ENCODE data around the gene SYNE3.
A peak's percentile ranks its signal among the peaks of the same experiment; 100 is the strongest.
"Not testable (repeated sequence)": the region's sequence is repeated elsewhere in the genome, so short reads cannot be mapped to it uniquely, and the experiment has no call there.

SYNE3 gene

GRCh38 chr14:95523051-95523814 is 6.8 kb upstream of the SYNE3 start:
- no peak for DNase-seq

GRCh38 chr14:95522556-95522955 is 6.1 kb upstream of the SYNE3 start:
- no peak for DNase-seq

GRCh38 chr14:95522116-95522515 is 5.7 kb upstream of the SYNE3 start:
- DNase-seq, result no peak

DNA sequence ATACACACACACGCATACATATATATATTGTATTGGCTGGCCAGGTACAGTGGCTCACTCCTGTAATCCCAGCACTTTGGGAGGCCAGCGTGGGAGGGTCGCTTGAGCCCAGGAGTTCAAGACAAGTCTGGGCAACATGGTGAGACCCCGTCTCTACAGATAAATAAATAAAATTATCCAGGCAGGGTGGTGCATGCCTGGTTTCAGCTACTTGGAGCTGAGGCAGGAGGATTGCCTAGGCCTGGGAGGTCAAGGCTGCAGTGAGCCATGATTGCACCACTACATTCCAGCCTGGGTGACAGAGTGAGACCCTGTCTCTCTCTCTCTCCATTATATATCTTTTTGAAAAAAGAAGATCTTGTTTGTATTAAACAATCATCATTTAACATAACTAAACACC is 4.6 kb upstream of the SYNE3 start:
- DNase-seq, result no peak

- no peak for DNase-seq
These were observed 3.9 kb upstream of the SYNE3 start for GRCh38 chr14:95520346-95520745.

- no peak for DNase-seq
These were observed 3.2 kb upstream of the SYNE3 start for GRCh38 chr14:95519699-95520098.

- DNase-seq, result no peak
These were observed 1.7 kb upstream of the SYNE3 start for GRCh38 chr14:95518045-95518751.

- DNase-seq, result peak; percentile 42
These were observed 576 bp downstream of the SYNE3 start for GRCh38 chr14:95515596-95516552.

DNA sequence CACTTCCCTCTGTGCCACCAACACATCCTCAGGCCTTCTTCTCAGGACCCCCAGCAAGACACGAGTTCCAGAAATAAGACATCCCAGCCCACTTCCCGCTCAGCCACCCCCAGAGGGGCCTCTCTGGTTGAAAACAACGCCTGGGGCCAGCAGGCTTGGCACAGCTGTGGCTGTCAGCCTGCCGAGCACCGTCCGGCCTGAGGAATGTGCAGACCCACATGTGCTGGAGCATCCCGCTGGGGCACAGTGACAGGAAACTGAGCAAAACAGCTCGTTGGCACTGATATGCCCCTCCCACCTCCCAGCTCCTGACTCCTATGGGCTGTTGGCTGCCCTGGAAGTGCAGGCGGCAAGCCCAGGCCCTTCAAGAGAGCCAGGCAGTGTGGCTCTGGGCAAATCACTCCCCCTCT is 1.4 kb downstream of the SYNE3 start:
- DNase-seq, result peak; percentile 25

DNA sequence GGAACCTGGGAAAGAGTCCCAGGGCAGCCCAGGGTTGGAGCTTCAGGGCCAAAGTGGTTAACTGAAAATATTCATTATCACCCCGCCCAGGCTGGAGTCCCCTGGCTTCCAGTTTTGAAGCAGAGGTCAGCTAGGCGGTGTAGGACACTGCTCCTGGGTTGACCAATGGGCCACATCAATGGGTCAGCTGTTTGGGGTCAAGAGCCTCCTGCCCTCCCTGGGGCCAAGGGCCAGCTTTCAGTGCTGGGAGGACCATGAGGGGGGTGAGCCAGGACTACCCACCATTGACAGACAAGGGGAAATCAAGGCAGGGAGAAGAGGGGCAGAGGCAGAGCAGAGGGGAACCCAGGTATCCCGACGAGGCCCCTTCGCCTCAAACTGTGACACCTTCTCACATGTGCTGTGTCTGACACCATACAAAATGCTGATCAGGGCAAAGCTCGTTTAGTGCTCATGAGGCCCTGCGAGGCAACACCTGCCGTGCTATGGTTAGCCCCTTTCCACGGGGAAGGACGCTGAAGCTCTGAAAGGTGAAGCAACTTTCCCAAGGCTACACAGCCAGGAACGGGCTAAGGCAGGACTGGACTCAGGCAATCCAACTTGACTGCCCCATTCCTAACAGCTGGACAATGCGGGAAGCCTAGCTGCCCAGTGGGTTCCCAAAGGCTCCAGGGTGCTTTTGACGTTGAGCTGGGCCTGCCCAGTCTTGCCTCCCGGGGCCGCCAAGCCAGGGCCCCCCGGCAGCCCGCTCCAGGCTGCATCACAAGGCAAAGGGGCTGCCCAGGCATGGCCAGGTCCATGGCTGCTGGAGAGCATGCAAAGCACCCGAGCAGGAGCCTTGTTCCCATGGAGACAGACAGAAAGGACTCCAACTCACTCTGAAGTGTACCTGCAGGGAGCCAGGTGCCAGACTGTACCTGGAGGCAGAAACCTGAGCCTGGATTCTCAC is 2.0 kb downstream of the SYNE3 start:
- DNase-seq, result peak; percentile 80

- DNase-seq, result no peak
These were observed 3.2 kb downstream of the SYNE3 start for GRCh38 chr14:95513291-95513690.

GRCh38 chr14:95511687-95512086 is 4.8 kb downstream of the SYNE3 start:
- DNase-seq, result no peak

- no peak for DNase-seq
These were observed 5.6 kb downstream of the SYNE3 start for GRCh38 chr14:95510804-95511203.

DNA sequence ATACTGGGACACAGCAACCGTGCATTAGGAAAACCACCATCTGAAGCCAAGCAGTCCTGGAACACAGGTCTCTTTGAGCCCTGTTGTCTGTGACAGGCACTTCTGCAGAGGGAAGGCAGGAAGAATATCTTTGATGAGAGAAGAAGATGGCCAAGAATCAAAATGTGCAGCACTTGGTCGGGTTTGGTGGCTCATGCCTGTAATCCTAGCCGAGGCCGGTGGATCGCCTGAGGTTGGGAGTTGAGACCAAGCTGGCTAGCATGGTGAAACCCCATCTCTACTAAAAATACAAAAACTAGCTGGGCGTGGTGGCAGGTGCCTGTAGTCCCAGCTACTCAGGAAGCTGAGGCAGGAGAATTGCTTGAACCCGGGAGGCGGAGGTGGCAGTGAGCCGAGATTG is 6.1 kb downstream of the SYNE3 start:
- not testable (repeated sequence) for DNase-seq

DNA sequence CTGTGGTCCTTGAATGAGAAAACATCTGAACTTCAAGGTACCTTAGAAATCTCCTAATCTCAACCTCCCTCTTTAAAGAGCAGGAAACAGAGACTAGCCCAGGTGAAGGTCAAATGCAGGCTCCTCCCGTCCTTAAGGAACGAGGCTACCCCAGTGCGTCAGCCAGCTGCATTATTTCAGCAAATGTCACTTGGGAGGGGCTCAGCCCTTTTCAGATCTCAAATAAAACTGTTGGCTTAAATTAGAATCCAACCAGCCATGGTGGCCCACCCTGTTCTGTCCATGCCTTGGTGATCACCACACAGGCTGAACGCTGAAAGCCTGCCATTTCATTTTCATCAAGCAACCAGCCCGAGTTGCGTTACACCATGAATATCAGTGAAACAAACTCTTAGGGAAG is 7.0 kb downstream of the SYNE3 start:
- DNase-seq, result no peak

DNA sequence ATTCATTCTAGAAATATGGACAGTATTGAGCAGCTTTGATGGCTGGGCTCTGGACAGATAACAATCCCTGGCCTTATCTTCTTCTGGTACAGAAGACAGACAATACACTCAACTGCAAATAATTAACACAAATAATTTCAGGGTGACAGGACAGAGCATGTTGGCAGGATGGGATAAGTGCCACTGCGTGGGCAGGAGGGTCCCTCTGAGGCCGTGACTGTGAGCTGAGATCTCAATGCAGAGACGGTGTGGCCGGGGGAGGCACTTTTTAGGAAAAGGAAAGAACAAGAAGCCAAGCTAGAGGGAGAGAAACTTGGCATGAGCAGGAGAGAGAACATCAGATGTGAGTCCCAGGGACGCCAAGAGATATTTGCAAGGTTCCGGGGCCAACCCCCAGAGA is 8.1 kb downstream of the SYNE3 start:
- no peak for DNase-seq

GRCh38 chr14:95507701-95508103 is 8.7 kb downstream of the SYNE3 start:
- DNase-seq, result no peak

DNA sequence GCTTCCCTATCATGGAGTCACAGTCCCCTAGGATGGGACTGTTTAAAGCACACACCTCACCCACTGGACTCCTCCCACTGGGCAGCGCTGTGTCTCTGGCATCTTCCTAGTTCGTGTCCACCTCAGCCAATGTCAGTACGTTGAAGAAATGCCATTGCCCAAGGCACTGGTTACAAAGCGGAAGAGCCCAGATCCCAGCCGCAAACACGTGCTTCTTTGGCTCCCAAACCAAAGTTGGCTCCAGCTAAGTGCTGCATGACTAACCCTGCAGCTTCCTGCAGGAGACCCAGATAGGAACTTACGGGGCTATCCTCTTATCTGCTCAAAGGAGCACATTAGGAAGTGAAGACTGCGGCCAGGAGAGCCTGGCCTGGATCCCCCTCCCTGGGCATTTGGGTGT is 9.3 kb downstream of the SYNE3 start:
- no peak for DNase-seq

- no peak for DNase-seq
These were observed 11.3 kb downstream of the SYNE3 start for GRCh38 chr14:95505030-95505589.

- DNase-seq, result no peak
These were observed 12.1 kb downstream of the SYNE3 start for GRCh38 chr14:95504135-95505029.
